ENCODE measurements around the gene TIMMDC1. TPM values are rescaled to one million over a fixed set of nuclear protein-coding genes. Genes with fewer than 3 reads are reported as not detected.

TIMMDC1 gene
- total and polyA plus RNA-seq, 2 experiments from 2014 or later, result 110 to 256 TPM

GRCh38 chr3:119510690-119511089 is 12.3 kb downstream of the TIMMDC1 start:
- no peak overlapping the region for H3K4me3 ChIP-seq
- H3K4me1 ChIP-seq (ENCODE audit: low read depth), result no peaks in the 10 kb centered on the region

GRCh38 chr3:119514637-119515036 is 16.3 kb downstream of the TIMMDC1 start:
- Histone ChIP-seq H3K36me3 (peaks cover 41% of the 10 kb centered on the region), H3K27ac (no peak overlapping the region), H3K4me1 (ENCODE audit: low read depth) (peaks cover 16% of the 10 kb centered on the region), H3K9me3 (ENCODE audit: low read depth) (no peaks in the 10 kb centered on the region), H3K27me3 (no peaks in the 10 kb centered on the region), H3K4me3 (no peak overlapping the region)
- no peak for DNase-seq (ENCODE audit: low read depth in 1 of 2, low spot score in 1 of 2)
- no peak for TF ChIP-seq CTCF (IDR thresholded peaks at IDR 0.05; ENCODE audit: low read depth, low read length)

More at GRCh38 chr3:119510690-119511089, 12.3 kb downstream of the TIMMDC1 start:
- no peak for TF ChIP-seq CTCF (IDR thresholded peaks at IDR 0.05; ENCODE audit: low read depth, low read length)
- DNase-seq (ENCODE audit: low read depth in 1 of 2, low spot score in 1 of 2), result no peak
- H3K27me3 ChIP-seq, result no peaks in the 10 kb centered on the region
- H3K36me3 ChIP-seq, result peaks cover 38% of the 10 kb centered on the region
- no peak overlapping the region for H3K27ac ChIP-seq
- H3K9me3 ChIP-seq (ENCODE audit: low read depth), result no peaks in the 10 kb centered on the region

- peak overlapping the region; percentile 97 for H3K27ac ChIP-seq
- H3K27me3 ChIP-seq, result no peaks in the 10 kb centered on the region
- H3K9me3 ChIP-seq (ENCODE audit: low read depth), result no peaks in the 10 kb centered on the region
- DNase-seq (ENCODE audit: low read depth in 1 of 2, low spot score in 1 of 2), result peak in 1 of 2 donors; percentile 72
- H3K4me3 ChIP-seq, result no peak overlapping the region
- no peak for TF ChIP-seq CTCF (IDR thresholded peaks at IDR 0.05; ENCODE audit: low read depth, low read length)
- H3K4me1 ChIP-seq (ENCODE audit: low read depth), result peaks cover 16% of the 10 kb centered on the region
- peaks cover 46% of the 10 kb centered on the region for H3K36me3 ChIP-seq
Measured at GRCh38 chr3:119517112-119517511, 18.8 kb downstream of the TIMMDC1 start.

GRCh38 chr3:119518026-119518425 is 19.7 kb downstream of the TIMMDC1 start:
- Histone ChIP-seq H3K9me3 (ENCODE audit: low read depth) (no peaks in the 10 kb centered on the region), H3K36me3 (peaks cover 45% of the 10 kb centered on the region), H3K4me3 (no peak overlapping the region), H3K27me3 (no peaks in the 10 kb centered on the region), H3K4me1 (ENCODE audit: low read depth) (peaks cover 24% of the 10 kb centered on the region), H3K27ac (peak overlapping the region; percentile 97)
- no peak for DNase-seq (ENCODE audit: low read depth in 1 of 2, low spot score in 1 of 2)
- no peak for TF ChIP-seq CTCF (IDR thresholded peaks at IDR 0.05; ENCODE audit: low read depth, low read length)

- H3K36me3 ChIP-seq, result peaks cover 12% of the 10 kb centered on the region
- no peak overlapping the region for H3K4me3 ChIP-seq
- DNase-seq (ENCODE audit: low read depth in 1 of 2, low spot score in 1 of 2), result peak; percentile 13 to 43
- H3K27ac ChIP-seq, result peak overlapping the region; percentile 80
- H3K27me3 ChIP-seq, result no peaks in the 10 kb centered on the region
- no peaks in the 10 kb centered on the region for H3K9me3 ChIP-seq (ENCODE audit: low read depth)
- peaks cover 23% of the 10 kb centered on the region for H3K4me1 ChIP-seq (ENCODE audit: low read depth)
- peak; percentile 51 for TF ChIP-seq CTCF (IDR thresholded peaks at IDR 0.05; ENCODE audit: low read depth, low read length)
Measured at GRCh38 chr3:119524931-119525662, 26.8 kb downstream of the TIMMDC1 start.
